Adrenal gland (tissue), 12 donors: ENCODE results near the gene DNMBP. TPM values are rescaled to one million over a fixed set of nuclear protein-coding genes. Genes with fewer than 3 reads are reported as not detected.
"Not testable (repeated sequence)": the region's sequence is repeated elsewhere in the genome, so short reads cannot be mapped to it uniquely, and the experiment has no call there.

ENCODE experiments used
- DNase-seq, 7 donors: peaks; one replicate each; pipeline ENCODE4 v3.0.0-alpha.2; 2019 to 2020
- H3K27ac ChIP-seq, 5 donors: fragments of 200-600 bp; sonication (generic) in 4 of 5; 1 replicate in 3 of 5; 2 replicates in 2 of 5; pipeline versions ENCODE4 v1.5.1 to v1.8.0; 2016 to 2020; ENCODE audit warnings: mild to moderate bottlenecking in 1 of 5
- H3K27me3 ChIP-seq: fragments of 200-600 bp; 2 replicates; pipeline ENCODE4 v1.8.0; 2021
- H3K36me3 ChIP-seq, 2 donors: fragments of 200-600 bp; replicated peaks in 1 of 2; 1 replicate in 1 of 2; 2 replicates in 1 of 2; pipeline versions ENCODE4 v1.5.1 to v1.8.0; 2018 to 2022
- H3K4me1 ChIP-seq, 2 donors: fragments of 200-600 bp; replicated peaks in 1 of 2; 1 replicate in 1 of 2; 2 replicates in 1 of 2; pipeline versions ENCODE4 v1.5.1 to v1.8.0; 2018 to 2021
- H3K4me3 ChIP-seq, 4 donors: fragments of 200-600 bp; sonication (generic) in 3 of 4; one replicate each; pipeline ENCODE4 v1.5.1; 2016 to 2018
- H3K9me3 ChIP-seq, 3 donors: fragments of 200-600 bp; sonication (generic) in 1 of 3; replicated peaks in 1 of 3; 1 replicate in 2 of 3; 2 replicates in 1 of 3; pipeline versions ENCODE4 v1.5.1 to v1.8.0; 2016 to 2021
- POLR2A ChIP-seq, 2 donors: fragments of 450-650 bp; IDR thresholded peaks; one replicate each; pipeline ENCODE4 v1.6.1; 2017; ENCODE audit warnings: antibody characterized with exemption in 2 of 2, mild to moderate bottlenecking in 2 of 2, moderate library complexity in 1 of 2
- WGBS, 4 donors: extraction: QIAGEN DNeasy Blood & Tissue Kit in 2 of 4; methylation state at CpG; one replicate each; pipeline versions ENCODE4 v1.1.5 to v1.1.7; 2013 to 2017; 5-methylcytosine and 5-hydroxymethylcytosine counted together
- intact Hi-C, 2 donors: fragments of 100-400 bp; cut with DNase I; formaldehyde crosslinking; loops; one replicate each; pipeline versions ENCODE4 v1.14.1 to v1.15.0; 2022 to 2023
- polyA plus RNA-seq, 3 donors: library from polyadenylated mRNA; stranded (reverse); fragments of 200-250 nt in 2 of 3; fragments of 350-450 nt in 1 of 3; fragmentation: Illumina TruSeq in 1 of 3; extraction: RNeasy Lipid Tissue Mini Kit (QIAGEN cat#74804) in 1 of 3; gene quantifications; one replicate each; pipeline ENCODE4 v1.2.3, GENCODE V29; 2013 to 2014
- total RNA-seq, 9 donors: library from RNA; depleted of rRNA in 4 of 9; stranded (reverse); fragments of >200 nt in 4 of 9; fragments of 120-200 nt in 1 of 9; fragmentation: NEBNext Ultra II Directional in 1 of 9; extraction: Animal tissue kit (Norgen Biotek cat#: 25700) in 1 of 9; gene quantifications; one replicate each; pipeline versions ENCODE4 v1.1.0 to v1.2.4, GENCODE V29; 2013 to 2023
- TF ChIP-seq, protein P1 (sequence below), 6 experiments: fragments of 450-650 bp in 4 of 6; fragments of 200-600 bp in 2 of 6; sonication (generic) in 1 of 6; IDR thresholded peaks; 1 replicate in 5 of 6; 2 replicates in 1 of 6; pipeline versions ENCODE4 v1.5.1 to v1.8.0; 2016 to 2021; ENCODE audit warnings: antibody characterized with exemption in 6 of 6, mild to moderate bottlenecking in 2 of 6, moderate library complexity in 1 of 6
- donor health status: healthy with polysubstance abuse.
- donor health status: Bipolar disorder and iron deficiency.
- donor health status: DM: yes; HTN: yes; CAD: no.
- donor health status: DM: no; HTN: no; CAD: no.
- donor health status: DM: no; HTN: no; CAD: no.
- donor health status: DM: yes; HTN: yes; CAD: no.

DNMBP gene
- total and polyA plus RNA-seq, 12 donors = 5.7 to 17.9 (median 12.0) TPM

DNA sequence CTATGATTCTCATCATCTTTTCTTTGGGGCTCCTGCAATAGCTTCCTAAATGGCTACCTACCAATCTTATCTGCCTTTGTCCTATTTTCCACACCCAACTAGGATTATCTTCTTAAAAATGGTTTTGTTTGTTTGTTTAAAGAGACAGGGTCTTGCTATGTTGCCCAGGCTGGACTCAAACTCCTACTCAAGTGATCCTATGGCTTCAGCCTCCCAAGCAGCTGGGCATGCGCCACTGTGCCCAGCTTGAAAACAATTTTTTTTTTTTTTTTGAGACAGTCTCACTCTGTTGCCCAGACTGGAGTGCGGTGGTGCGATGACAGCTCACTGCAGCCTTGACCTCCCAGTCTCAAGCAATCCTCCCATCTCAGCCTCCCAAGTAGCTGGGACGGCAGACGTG is 14.9 kb downstream of the DNMBP start:
- no peaks in the 10 kb centered on the region for H3K27me3 ChIP-seq
- H3K27ac ChIP-seq = peak overlapping the region in 1 of 5 donors; percentile 19
- 61 to 85% (median 78%) methylated on average over 5 of the region's 5 CpGs for WGBS, 4 donors
- no peaks in the 10 kb centered on the region for H3K9me3 ChIP-seq
- no peaks in the 10 kb centered on the region for H3K36me3 ChIP-seq
- TF ChIP-seq POLR2A (IDR thresholded peaks at IDR 0.05) = no peak
- TF ChIP-seq, protein P1, sequence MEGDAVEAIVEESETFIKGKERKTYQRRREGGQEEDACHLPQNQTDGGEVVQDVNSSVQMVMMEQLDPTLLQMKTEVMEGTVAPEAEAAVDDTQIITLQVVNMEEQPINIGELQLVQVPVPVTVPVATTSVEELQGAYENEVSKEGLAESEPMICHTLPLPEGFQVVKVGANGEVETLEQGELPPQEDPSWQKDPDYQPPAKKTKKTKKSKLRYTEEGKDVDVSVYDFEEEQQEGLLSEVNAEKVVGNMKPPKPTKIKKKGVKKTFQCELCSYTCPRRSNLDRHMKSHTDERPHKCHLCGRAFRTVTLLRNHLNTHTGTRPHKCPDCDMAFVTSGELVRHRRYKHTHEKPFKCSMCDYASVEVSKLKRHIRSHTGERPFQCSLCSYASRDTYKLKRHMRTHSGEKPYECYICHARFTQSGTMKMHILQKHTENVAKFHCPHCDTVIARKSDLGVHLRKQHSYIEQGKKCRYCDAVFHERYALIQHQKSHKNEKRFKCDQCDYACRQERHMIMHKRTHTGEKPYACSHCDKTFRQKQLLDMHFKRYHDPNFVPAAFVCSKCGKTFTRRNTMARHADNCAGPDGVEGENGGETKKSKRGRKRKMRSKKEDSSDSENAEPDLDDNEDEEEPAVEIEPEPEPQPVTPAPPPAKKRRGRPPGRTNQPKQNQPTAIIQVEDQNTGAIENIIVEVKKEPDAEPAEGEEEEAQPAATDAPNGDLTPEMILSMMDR (IDR thresholded peaks at IDR 0.05) = no peak
- H3K4me3 ChIP-seq = no peak overlapping the region
- intact Hi-C loops = no loop called here
- peaks cover 16 to 35% of the 10 kb centered on the region in 2 donors for H3K4me1 ChIP-seq
- DNase-seq = no peak

GRCh38 chr10:99993701-99994689 is 15.8 kb downstream of the DNMBP start:
- H3K27me3 ChIP-seq = no peaks in the 10 kb centered on the region
- intact Hi-C loops = no loop called here
- 48 to 56% (median 51%) methylated on average over 8 of the region's 8 CpGs for WGBS, 4 donors
- H3K36me3 ChIP-seq = no peaks in the 10 kb centered on the region
- peak overlapping the region in 4 of 5 donors; percentile 7 to 74 (median 30) for H3K27ac ChIP-seq
- H3K4me3 ChIP-seq = no peak overlapping the region
- peaks cover 16 to 35% of the 10 kb centered on the region in 2 donors for H3K4me1 ChIP-seq
- no peaks in the 10 kb centered on the region for H3K9me3 ChIP-seq
- TF ChIP-seq POLR2A (IDR thresholded peaks at IDR 0.05) = no peak
- TF ChIP-seq, protein P1 (IDR thresholded peaks at IDR 0.05) = no peak
- peak; percentile 53 to 87 (median 65) for DNase-seq

DNA sequence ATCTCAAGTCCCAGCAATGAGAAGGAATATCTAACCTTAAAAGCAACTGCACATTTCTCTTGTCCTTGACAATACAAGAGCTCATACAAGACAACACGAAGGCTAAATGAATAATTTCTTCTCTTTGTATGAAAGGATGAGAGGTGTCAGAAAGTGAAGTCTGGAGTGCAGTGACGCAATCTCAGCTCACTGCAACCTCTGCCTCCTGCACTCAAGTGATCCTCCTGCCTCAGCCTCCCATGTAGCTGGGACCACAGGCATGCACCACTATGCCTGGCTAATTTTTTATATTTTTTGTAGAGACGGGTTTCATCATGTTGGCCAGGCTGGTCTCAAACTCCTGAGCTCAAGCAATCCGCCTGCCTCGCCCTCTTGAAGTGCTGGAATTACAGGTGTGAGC is 24.1 kb downstream of the DNMBP start:
- WGBS, 4 donors = 78 to 84% (median 82%) methylated on average over 5 of the region's 5 CpGs
- H3K27me3 ChIP-seq, H3K36me3 ChIP-seq, DNase-seq, H3K9me3 ChIP-seq, H3K4me3 ChIP-seq, H3K27ac ChIP-seq, intact Hi-C loops: not testable (repeated sequence)
- H3K4me1 ChIP-seq = peaks cover 20 to 41% of the 10 kb centered on the region in 2 donors

DNA sequence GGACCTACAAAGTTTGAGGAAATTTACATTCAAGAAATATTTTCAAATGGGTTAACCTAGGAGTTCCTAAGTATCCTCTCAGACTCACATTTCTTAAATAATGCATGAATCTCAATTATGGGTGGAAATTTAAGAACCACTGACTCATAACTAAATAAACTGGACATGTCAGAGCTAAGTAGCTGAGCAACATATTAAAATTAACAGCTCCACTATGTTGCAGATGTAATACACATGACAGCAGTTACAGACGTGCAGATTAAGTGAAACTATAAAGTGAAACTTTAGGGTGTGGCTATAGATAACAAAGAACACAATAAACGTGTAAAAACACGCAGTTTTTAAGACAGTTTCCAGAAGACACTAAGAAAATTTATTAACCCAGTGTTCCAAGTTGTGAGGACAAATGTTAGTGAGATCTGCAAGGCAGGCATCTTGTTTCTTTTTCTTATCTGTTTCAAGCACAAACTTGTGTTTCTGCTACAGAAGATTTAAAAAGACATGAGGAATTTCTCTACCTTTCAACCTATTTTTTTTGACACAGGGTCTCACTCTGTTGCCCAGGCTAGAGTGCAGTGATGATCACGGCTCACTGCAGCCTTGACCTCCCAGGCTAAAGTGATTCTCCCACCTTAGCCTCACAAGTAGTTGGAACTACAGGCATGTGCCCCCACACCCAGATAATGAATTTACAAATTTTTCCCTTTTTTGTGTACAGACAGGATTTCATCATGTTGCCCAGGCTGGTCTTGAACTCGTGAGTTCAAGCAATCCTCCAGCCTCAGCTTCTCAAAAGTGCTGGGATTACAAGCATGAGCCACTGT is 25.3 kb downstream of the DNMBP start:
- WGBS, 4 donors = 29 to 34% (median 33%) methylated on average over 5 of the region's 5 CpGs
- TF ChIP-seq, protein P1 (IDR thresholded peaks at IDR 0.05) = no peak
- no peak for TF ChIP-seq POLR2A (IDR thresholded peaks at IDR 0.05)
- intact Hi-C loops = no loop called here
- H3K27ac ChIP-seq = peak overlapping the region in 4 of 5 donors; percentile 36 to 93 (median 63)
- H3K4me1 ChIP-seq = peaks cover 27 to 53% of the 10 kb centered on the region in 2 donors
- no peak overlapping the region for H3K4me3 ChIP-seq
- no peaks in the 10 kb centered on the region for H3K9me3 ChIP-seq
- H3K36me3 ChIP-seq = no peaks in the 10 kb centered on the region
- no peak for DNase-seq
- no peaks in the 10 kb centered on the region for H3K27me3 ChIP-seq
